CD14-positive monocyte (primary cell): ENCODE measurements around the gene CALML5. TPM values are rescaled to one million over a fixed set of nuclear protein-coding genes. Genes with fewer than 3 reads are reported as not detected.

Source experiments
- DNase-seq, 3 donors: peaks; one replicate each; pipeline ENCODE4 v3.0.0-alpha.2; 2011 to 2022
- H2AFZ ChIP-seq: 2 replicates; pipeline ENCODE4 v1.6.0; 2012; ENCODE audit warnings: mild to moderate bottlenecking, low read depth, low read length, inconsistent platforms; ENCODE audit not compliant: insufficient read depth, poor library complexity, severe bottlenecking
- H3K27ac ChIP-seq, 2 donors: 1 replicate in 1 of 2; 2 replicates in 1 of 2; pipeline ENCODE4 v1.5.1; 2012 to 2013; ENCODE audit warnings: low read length in 2 of 2, control low read depth in 1 of 2, inconsistent platforms in 1 of 2, low read depth in 1 of 2, mild to moderate bottlenecking in 1 of 2
- H3K27me3 ChIP-seq, 2 donors: one replicate each; pipeline versions ENCODE4 v1.6.0 to v1.6.1; 2011 to 2013; ENCODE audit warnings: low read length in 2 of 2; ENCODE audit not compliant: control insufficient read depth in 2 of 2, insufficient read depth in 2 of 2
- H3K36me3 ChIP-seq, 2 donors: replicated peaks in 1 of 2; 1 replicate in 1 of 2; 2 replicates in 1 of 2; pipeline versions ENCODE4 v1.5.1 to v1.6.1; 2012 to 2013; ENCODE audit warnings: low read length in 2 of 2, control low read depth in 1 of 2, inconsistent platforms in 1 of 2, mild to moderate bottlenecking in 1 of 2; ENCODE audit not compliant: insufficient read depth in 2 of 2, control insufficient read depth in 1 of 2
- H3K4me1 ChIP-seq, 2 donors: 1 replicate in 1 of 2; 2 replicates in 1 of 2; pipeline versions ENCODE4 v1.5.1 to v1.6.1; 2012 to 2013; ENCODE audit warnings: low read length in 2 of 2, control low read depth in 1 of 2, inconsistent platforms in 1 of 2, mild to moderate bottlenecking in 1 of 2, moderate library complexity in 1 of 2; ENCODE audit not compliant: insufficient read depth in 2 of 2, control insufficient read depth in 1 of 2
- H3K4me2 ChIP-seq: replicated peaks from 2 replicates; pipeline ENCODE3; 2012; ENCODE audit warnings: low read length, moderate library complexity, mild to moderate bottlenecking; ENCODE audit not compliant: poor library complexity, severe bottlenecking; ENCODE audit errors: extremely low read depth
- H3K4me3 ChIP-seq, 3 experiments: fragments of 200-600 bp in 1 of 3; sonication (generic) in 1 of 3; replicated peaks in 1 of 3; 1 replicate in 2 of 3; 2 replicates in 1 of 3; pipeline ENCODE4 v1.5.1; 2011 to 2013; ENCODE audit warnings: low read length in 3 of 3, mild to moderate bottlenecking in 3 of 3, control low read depth in 2 of 3, low read depth in 2 of 3, inconsistent platforms in 1 of 3, moderate library complexity in 1 of 3
- H3K79me2 ChIP-seq: 2 replicates; pipeline ENCODE4 v1.6.0; 2012; ENCODE audit warnings: mild to moderate bottlenecking, control low read depth, inconsistent platforms, low read length, moderate library complexity; ENCODE audit not compliant: insufficient read depth
- H3K9ac ChIP-seq: 2 replicates; pipeline ENCODE4 v1.6.0; 2017; ENCODE audit warnings: low read length, mild to moderate bottlenecking; ENCODE audit not compliant: insufficient read depth, poor library complexity, severe bottlenecking
- H3K9me3 ChIP-seq, 2 donors: replicated peaks in 1 of 2; 1 replicate in 1 of 2; 2 replicates in 1 of 2; pipeline versions ENCODE4 v1.5.1 to v1.6.1; 2012 to 2013; ENCODE audit warnings: low read length in 2 of 2, control low read depth in 1 of 2; ENCODE audit not compliant: control insufficient read depth in 1 of 2, insufficient read depth in 1 of 2
- H4K20me1 ChIP-seq: 2 replicates; pipeline ENCODE4 v1.6.0; 2012; ENCODE audit warnings: mild to moderate bottlenecking, low read length, control low read depth, moderate library complexity; ENCODE audit not compliant: insufficient read depth
- H3K27ac Mint-ChIP-seq, 7 donors: one replicate each; pipeline ENCODE4 v1.8.0; 2020; ENCODE audit warnings: mild to moderate bottlenecking in 7 of 7, mixed read lengths in 7 of 7, moderate library complexity in 6 of 7, inconsistent platforms in 2 of 7
- H3K27me3 Mint-ChIP-seq, 3 donors: one replicate each; pipeline ENCODE4 v1.8.0; 2021 to 2022; ENCODE audit warnings: low read depth in 3 of 3, mild to moderate bottlenecking in 3 of 3, mixed read lengths in 3 of 3, moderate library complexity in 3 of 3, inconsistent platforms in 1 of 3
- H3K36me3 Mint-ChIP-seq, 2 donors: one replicate each; pipeline ENCODE4 v1.8.0; 2020; ENCODE audit warnings: mixed read lengths in 2 of 2, inconsistent platforms in 1 of 2, mild to moderate bottlenecking in 1 of 2
- H3K4me1 Mint-ChIP-seq: one replicate; pipeline ENCODE4 v1.8.0; 2020; ENCODE audit warnings: mild to moderate bottlenecking, mixed read lengths
- H3K4me3 Mint-ChIP-seq, 2 donors: one replicate each; pipeline ENCODE4 v1.8.0; 2020; ENCODE audit warnings: mild to moderate bottlenecking in 2 of 2, mixed read lengths in 2 of 2, moderate library complexity in 1 of 2
- H3K9me3 Mint-ChIP-seq, 7 donors: one replicate each; pipeline ENCODE4 v1.8.0; 2020 to 2022; ENCODE audit warnings: mixed read lengths in 7 of 7, mild to moderate bottlenecking in 6 of 7, moderate library complexity in 6 of 7, inconsistent platforms in 2 of 7
- WGBS: methylation state at CpG from one replicate; pipeline ENCODE4 v1.1.5; 2013; ENCODE audit warnings: missing lambda C conversion rate; ENCODE audit not compliant: insufficient coverage; 5-methylcytosine and 5-hydroxymethylcytosine counted together
- intact Hi-C, 2 donors: fragments of 100-400 bp; cut with micrococcal nuclease; formaldehyde crosslinking; loops; one replicate each; pipeline versions ENCODE4 v1.15.0 to v1.15.1; 2023
- polyA plus RNA-seq, 3 donors: library from polyadenylated mRNA; depleted of rRNA in 1 of 3; unstranded in 2 of 3; stranded (reverse) in 1 of 3; fragments of 300-500 nt in 2 of 3; fragments of >200 nt in 1 of 3; fragmentation: Illumina TruSeq in 2 of 3; gene quantifications; 1 replicate in 2 of 3; 2 replicates in 1 of 3; pipeline ENCODE4 v1.2.3, GENCODE V29; 2012 to 2021
- TF ChIP-seq, protein P1 (sequence below): fragments of 200-600 bp; IDR thresholded peaks from one replicate; pipeline ENCODE4 v1.8.0; 2022; ENCODE audit warnings: antibody characterized with exemption, mild to moderate bottlenecking

CALML5 gene
- polyA plus RNA-seq, 3 donors: not detected

- intact Hi-C loops: no loop called here
- no peaks in the 10 kb centered on the region for H3K27me3 ChIP-seq
- Mint-ChIP-seq H3K27me3 (peaks cover 3 to 11% (median 5%) of the 10 kb centered on the region in 3 donors), H3K27ac (no peak overlapping the region), H3K4me3 (no peak overlapping the region), H3K36me3 (no peaks in the 10 kb centered on the region), H3K4me1 (no peaks in the 10 kb centered on the region), H3K9me3 (no peaks in the 10 kb centered on the region)
- H3K4me2 ChIP-seq: no peak overlapping the region
- no peaks in the 10 kb centered on the region for H3K79me2 ChIP-seq
- H4K20me1 ChIP-seq: no peaks in the 10 kb centered on the region
- DNase-seq: no peak
- H3K36me3 ChIP-seq: no peaks in the 10 kb centered on the region
- TF ChIP-seq, protein P1, sequence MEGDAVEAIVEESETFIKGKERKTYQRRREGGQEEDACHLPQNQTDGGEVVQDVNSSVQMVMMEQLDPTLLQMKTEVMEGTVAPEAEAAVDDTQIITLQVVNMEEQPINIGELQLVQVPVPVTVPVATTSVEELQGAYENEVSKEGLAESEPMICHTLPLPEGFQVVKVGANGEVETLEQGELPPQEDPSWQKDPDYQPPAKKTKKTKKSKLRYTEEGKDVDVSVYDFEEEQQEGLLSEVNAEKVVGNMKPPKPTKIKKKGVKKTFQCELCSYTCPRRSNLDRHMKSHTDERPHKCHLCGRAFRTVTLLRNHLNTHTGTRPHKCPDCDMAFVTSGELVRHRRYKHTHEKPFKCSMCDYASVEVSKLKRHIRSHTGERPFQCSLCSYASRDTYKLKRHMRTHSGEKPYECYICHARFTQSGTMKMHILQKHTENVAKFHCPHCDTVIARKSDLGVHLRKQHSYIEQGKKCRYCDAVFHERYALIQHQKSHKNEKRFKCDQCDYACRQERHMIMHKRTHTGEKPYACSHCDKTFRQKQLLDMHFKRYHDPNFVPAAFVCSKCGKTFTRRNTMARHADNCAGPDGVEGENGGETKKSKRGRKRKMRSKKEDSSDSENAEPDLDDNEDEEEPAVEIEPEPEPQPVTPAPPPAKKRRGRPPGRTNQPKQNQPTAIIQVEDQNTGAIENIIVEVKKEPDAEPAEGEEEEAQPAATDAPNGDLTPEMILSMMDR: no peak
- no peaks in the 10 kb centered on the region for H3K9me3 ChIP-seq
- no peak overlapping the region for H2AFZ ChIP-seq
- WGBS: 100% methylated on average over 9 of the region's 16 CpGs
- no peak overlapping the region for H3K27ac ChIP-seq
- no peak overlapping the region for H3K4me3 ChIP-seq
- no peak overlapping the region for H3K9ac ChIP-seq
- H3K4me1 ChIP-seq: no peaks in the 10 kb centered on the region
Measured at GRCh38 chr10:5510281-5511072, 11.1 kb upstream of the CALML5 start.

DNA sequence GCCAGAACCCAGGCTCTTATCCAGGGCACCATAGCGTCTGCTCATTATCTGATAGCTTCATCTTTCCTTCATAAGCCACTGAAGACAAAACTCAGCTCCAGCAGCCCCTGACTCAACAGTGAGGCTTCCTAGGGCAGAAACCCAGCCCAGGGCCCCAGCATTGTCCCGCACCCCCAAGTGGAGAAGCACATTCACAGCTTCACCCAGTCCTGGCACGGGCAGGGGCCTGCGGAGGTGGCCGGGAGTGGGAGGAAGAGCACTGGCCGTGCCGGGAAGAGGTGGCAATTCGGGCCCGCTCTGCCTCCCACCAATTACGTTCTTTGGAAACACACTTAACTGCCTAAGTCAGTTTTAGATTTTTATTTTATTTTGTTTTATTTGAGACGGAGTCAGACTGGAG is 10.3 kb upstream of the CALML5 start:
- H3K4me3 ChIP-seq: no peak overlapping the region
- WGBS: 98% methylated on average over 9 of the region's 11 CpGs
- H3K36me3 ChIP-seq: no peaks in the 10 kb centered on the region
- Mint-ChIP-seq H3K4me3 (no peak overlapping the region), H3K9me3 (no peaks in the 10 kb centered on the region), H3K27ac (no peak overlapping the region), H3K36me3 (no peaks in the 10 kb centered on the region), H3K27me3 (peaks cover 5 to 11% (median 5%) of the 10 kb centered on the region in 3 donors), H3K4me1 (no peaks in the 10 kb centered on the region)
- no peak overlapping the region for H3K4me2 ChIP-seq
- H3K9ac ChIP-seq: no peak overlapping the region
- intact Hi-C loops: no loop called here
- H3K79me2 ChIP-seq: no peaks in the 10 kb centered on the region
- H3K4me1 ChIP-seq: no peaks in the 10 kb centered on the region
- TF ChIP-seq, protein P1: no peak
- no peaks in the 10 kb centered on the region for H3K27me3 ChIP-seq
- no peak overlapping the region for H2AFZ ChIP-seq
- no peaks in the 10 kb centered on the region for H4K20me1 ChIP-seq
- H3K27ac ChIP-seq: no peak overlapping the region
- no peak for DNase-seq
- H3K9me3 ChIP-seq: no peaks in the 10 kb centered on the region
